ENCODE data around the gene CRY2.
A peak's percentile ranks its signal among the peaks of the same experiment; 100 is the strongest.

- TF ChIP-seq CTCF (conservative IDR thresholded peaks at IDR 0.05 in 1 of 2, IDR thresholded peaks at IDR 0.05 in 1 of 2; ENCODE audit: low read depth in 1 of 2, low read length in 2 of 2) (no peak), EZH2 (IDR thresholded peaks at IDR 0.05; ENCODE audit: low read length, missing control alignments) (peak; percentile 34)
These were observed 78.7 kb downstream of the CRY2 start for GRCh38 chr11:45926001-45926401.

Data from fibroblast of lung (primary cell).